Stimulated activated naive CD4-positive, alpha-beta T cell (primary cell): ENCODE data around the gene TPST2.
"Not testable (repeated sequence)": the region's sequence is repeated elsewhere in the genome, so short reads cannot be mapped to it uniquely, and the experiment has no call there.

ENCODE experiments used
- DNase-seq, 6 experiments: peaks; one replicate each; lab custom pipeline; 2025; lab: John Stamatoyannopoulos, UW

TPST2 gene

DNA sequence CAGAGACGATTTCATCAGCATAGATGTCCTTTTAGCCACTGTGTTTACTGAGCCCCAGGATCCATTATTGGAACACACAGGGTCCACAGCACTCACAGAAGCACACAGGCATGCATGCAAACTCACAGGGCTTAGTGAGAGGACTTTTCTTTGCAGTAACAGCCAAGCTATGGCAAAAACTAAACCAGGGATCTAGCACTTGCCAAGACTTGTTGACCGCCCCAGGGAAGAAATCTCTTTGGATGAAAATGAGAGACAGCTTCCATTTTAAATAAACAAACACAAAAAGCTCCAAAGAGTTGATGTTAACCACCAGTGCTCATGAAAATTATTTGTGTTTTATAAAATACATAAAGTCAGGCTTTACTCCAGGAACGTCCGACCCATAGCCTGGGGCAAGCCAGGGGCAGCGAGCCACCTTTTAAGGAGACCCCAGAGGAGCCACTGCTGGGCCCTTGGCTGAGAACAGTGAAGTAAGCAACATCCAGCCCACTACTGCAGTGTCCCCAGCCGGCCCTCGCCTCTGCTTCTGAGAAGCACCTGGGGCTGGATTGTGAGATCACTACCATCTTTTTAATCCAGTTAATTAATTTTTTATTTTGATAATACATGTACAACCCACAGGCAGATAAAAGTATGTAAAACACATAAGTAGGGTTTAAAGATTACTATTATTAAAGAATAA, 55.6 kb downstream of the TPST2 start:
- no peak for DNase-seq

- no peak for DNase-seq
Observed at GRCh38 chr22:26529345-26529744, 60.6 kb downstream of the TPST2 start.

GRCh38 chr22:26528518-26528917, 61.4 kb downstream of the TPST2 start:
- not testable (repeated sequence) for DNase-seq

- DNase-seq, result no peak
Observed at GRCh38 chr22:26527574-26528465, 62.1 kb downstream of the TPST2 start.

GRCh38 chr22:26527167-26527566, 62.8 kb downstream of the TPST2 start:
- DNase-seq, result no peak

DNA sequence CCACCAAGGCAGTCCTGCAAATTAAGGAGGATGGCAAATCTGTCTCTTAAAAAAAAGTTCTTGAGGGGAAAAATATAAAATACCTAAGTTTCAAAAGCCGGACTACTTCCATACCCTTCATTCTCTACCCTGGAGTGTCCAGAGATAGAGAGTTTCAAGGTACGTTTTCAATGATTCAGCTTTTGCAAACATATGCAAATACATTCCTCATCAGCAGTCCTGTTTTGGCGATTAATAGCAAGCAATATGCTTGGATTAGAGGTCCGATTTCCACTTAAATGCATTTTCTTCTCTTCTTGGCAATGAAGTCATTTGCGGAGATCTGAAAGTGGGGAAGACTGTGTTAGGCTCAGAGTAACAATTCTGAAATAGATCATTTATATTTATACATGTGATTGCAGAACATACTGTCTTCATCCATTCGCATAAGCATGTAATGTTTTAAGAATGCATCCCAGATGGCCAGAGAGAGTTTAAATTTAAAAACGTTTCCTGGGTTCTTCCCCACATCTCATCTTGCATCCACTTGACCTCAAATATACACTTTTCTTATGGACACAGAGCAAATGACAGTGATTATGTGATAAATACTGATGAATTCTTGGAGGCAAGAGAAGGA, 63.9 kb downstream of the TPST2 start:
- no peak for DNase-seq

DNA sequence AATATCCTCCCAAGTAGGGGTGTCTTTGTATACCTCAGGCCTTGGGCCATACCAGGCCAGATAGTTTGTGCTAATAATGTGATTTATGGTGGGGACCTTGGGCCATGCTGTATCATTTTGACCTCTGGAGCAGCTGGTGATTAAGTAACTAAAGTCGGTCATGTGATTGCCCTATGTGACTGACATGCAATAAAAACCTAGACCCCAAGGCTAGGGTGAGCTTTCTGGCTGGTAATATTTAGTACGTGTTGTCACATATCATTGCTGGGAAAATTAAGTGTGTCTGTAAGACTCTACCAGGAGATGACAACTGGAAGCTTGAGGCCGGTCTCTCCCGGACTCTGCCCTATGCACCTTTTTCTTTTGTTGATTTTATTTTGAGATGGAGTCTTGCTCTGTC, 65.1 kb downstream of the TPST2 start:
- no peak for DNase-seq

- no peak for DNase-seq
Observed at GRCh38 chr22:26522592-26522991, 67.3 kb downstream of the TPST2 start.

GRCh38 chr22:26522012-26522411, 67.9 kb downstream of the TPST2 start:
- DNase-seq, result no peak

DNA sequence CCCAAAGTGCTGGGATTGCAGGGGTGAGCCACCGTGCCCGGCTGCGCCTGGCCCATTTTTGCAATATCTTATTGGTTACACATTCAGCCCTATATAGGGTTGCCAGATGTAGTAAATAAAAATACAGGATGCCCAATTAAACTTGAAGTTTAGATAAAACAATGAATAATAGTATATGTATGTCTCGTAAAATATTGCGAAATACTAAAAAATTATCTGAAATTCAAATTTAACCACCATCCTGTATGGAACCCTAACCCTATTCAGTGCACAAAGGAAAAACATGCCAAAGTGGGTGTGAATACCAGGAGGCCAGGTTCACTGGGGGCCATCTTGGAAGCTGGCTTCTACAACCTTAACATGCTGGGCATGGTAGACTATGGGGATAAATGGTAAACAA, 72.5 kb downstream of the TPST2 start:
- DNase-seq, result no peak

- no peak for DNase-seq
Observed at GRCh38 chr22:26516503-26516902, 73.4 kb downstream of the TPST2 start.

- DNase-seq, result no peak
Observed at GRCh38 chr22:26515931-26516330, 74.0 kb downstream of the TPST2 start.

GRCh38 chr22:26514419-26515161, 75.3 kb downstream of the TPST2 start:
- no peak for DNase-seq

DNA sequence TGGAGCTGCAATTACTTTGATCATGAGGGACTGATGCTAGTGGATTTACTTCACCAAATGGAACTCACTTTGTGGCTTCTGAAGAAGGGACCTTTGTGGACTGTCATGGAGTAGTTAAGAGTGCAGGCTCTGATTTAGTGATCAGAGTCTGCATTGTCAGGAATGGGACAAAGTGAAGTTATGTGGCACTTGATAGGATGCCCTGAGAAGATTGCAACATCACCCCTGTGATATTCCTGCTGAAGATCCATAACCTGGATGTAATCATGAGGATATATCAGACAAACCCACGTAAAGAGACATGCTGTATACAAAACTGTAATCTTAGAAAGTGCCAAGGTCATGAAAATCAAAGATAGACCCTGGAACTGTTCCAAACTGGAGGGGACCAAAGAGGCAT, 76.1 kb downstream of the TPST2 start:
- DNase-seq, result no peak

DNA sequence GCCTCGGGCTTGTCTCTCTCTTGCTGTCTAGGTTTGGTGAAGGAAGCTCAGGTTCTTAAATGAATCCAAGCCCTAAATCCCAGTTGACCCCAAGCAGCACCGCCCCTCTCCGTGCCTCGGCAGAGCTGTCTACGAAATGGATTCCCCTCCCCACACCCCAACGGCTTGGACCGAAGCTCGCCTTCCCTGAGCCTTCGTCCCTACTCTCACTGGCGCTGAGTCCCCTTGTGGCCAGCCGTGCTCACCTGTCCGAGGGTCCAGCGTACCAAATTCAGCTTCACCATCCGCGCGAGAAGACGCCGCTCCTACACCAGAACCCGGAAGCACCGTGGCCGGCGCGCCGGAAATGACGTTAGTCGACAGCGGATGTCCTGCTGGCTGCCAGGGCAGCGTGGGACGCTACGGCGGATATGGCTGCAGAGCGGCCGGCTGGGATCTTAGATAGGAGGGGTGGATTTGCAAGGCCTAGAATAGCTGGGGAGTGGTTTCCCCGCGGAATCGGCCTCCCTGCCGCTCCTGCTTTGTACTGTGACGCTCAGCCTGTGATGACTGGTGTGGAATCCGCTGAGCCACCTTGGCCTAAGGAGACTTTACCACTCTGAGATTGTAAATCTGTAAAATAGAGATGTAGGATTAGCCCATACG, 77.7 kb downstream of the TPST2 start, which contains the start of gene TFIP11:
Gene TFIP11 (minus strand): TSS at position 325 of the 645 bp plus-strand sequence. CDS start 2,201 bp downstream, outside the sequence.
- DNase-seq, result peak; percentile 73 to 90 (median 84)

DNA sequence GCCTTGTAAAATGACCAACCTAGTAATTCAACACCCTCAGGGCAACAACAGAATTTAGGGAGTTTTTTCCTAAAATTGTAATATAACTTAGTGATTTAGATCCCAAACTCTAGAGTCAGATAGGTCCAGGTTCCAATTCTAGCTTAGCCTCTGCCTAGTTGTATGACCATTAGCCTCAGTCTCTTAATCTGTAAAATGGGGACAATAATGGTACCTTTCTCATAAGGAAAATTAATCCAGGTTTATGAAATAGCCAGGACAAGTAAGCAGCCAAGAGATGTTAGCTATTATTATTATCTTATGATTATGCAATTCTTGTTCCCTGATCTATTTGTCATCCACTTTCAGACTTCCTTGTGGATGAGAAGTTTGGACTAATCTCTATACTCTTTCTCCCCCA, 81.8 kb downstream of the TPST2 start:
- no peak for DNase-seq

DNA sequence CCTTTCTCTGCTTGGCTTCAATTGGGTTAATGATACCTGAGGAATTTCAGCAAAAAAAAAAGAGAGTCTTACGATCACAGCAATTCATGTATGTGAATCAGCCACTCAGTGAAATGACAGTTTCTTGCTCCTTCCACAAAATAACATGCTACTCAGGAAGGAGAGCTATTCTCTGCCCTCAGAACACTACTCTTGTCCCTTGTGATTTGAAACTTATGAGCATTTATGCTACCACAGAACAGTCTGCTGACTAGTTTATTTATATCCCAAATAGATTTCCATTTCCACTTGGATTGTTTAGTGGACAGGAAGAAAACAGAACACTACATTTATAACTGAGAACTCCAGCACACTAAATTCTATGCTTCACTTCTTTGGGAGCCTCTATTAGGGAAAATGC, 86.2 kb downstream of the TPST2 start:
- no peak for DNase-seq

- peak; percentile 17 to 54 (median 29) for DNase-seq
Observed at GRCh38 chr22:26502688-26503561, 87.0 kb downstream of the TPST2 start.

DNA sequence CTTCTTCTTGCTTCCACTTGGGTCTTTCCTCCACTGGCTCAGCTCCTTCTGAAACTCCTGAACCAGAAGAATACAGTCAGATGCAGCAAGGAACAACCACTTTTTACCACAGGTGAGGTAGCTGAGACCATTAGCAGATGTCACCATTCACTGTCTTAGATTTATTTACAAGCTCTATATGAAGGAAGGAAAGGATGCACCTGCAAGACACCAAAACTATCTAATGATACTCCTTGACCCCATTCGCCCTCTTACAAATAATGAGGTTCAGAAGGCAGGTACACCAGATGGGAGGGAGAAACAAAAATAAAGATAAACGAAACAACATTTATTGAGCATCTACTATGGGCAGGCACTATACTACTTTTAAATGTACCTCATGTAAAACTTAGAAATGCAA, 87.9 kb downstream of the TPST2 start:
- no peak for DNase-seq

- no peak for DNase-seq
Observed at GRCh38 chr22:26499188-26499703, 90.7 kb downstream of the TPST2 start.
